SK-N-DZ (cell line): ENCODE measurements around the gene MAGEB17.

ENCODE experiments used
- DNase-seq: peaks from one replicate; pipeline ENCODE4 v3.0.0-alpha.2; 2015; ENCODE audit warnings: low spot score

MAGEB17 gene

DNA sequence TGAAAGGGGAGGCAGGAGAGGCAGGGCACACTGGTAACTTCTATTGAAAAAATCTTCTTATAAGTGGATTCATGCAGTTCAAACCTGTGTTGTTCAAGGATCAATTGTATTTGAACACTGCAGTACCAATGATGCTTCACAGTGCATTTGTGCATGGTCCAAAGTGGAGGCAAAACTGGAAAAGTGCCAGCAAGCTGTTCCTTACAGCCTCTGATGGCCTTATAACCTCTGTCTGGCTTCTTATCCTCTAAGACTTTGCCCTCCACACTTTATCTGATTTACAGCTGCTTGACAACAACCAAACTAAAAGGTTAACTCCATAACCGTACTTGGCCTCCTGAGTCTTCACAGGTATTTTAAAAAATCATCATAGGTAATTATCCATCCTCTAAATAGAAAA lies 40.4 kb downstream of the MAGEB17 start:
- DNase-seq: no peak

DNA sequence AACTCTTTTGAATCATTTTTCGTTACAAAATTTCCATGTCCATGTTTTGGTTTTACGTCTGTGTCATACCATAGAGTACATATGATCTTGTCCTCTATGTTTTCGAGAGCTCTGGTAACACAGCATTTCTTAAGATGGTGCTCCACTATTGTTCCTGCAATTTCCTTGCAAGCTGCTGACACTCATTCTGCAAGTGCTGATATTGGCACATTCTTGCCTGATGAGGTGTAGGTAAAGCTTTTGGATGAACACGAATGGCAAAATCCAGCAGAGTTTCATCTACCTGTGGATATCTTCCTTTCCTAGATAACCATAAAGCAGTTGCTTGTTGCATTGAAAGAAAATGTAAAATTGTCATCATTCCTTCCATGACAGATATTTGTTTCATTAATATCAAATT lies 41.3 kb downstream of the MAGEB17 start:
- no peak for DNase-seq

DNA sequence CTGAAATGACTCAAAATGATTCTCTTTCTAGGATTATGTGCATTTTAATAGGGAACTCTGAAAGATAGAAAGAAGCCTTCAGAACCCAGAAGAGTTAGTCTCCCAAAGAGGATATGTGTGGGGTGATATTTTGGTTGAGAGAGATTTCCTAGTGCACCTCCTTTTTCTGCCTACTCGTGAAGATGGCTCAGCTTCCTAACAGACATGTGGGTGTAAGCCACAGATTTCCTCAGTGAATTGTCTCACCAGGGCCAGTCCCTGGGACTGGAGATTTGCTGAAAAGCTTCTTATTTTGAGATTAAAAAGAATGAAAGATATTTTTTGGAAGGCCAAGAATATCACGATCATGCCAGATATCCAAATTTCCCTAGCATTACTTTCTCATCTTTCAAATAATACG lies 42.8 kb downstream of the MAGEB17 start:
- DNase-seq: no peak

DNA sequence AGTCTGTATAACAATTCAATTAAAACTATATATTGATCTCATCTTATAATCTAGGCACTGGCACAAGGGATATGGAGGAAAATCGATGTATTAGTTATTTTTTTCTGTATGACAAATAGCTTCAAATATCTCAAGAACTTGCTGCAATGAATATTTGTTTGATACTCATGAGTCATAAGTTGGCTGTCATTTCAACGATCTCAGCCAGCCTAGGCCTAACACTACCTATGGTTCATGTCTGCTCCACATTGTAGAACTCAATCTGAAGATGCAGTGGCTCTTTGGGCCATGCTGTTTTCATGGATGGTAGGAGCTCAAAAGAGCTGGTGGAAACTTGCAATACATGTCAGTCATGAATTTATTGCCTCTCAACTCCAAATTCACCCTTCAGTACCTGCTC lies 44.7 kb downstream of the MAGEB17 start:
- DNase-seq: no peak

DNA sequence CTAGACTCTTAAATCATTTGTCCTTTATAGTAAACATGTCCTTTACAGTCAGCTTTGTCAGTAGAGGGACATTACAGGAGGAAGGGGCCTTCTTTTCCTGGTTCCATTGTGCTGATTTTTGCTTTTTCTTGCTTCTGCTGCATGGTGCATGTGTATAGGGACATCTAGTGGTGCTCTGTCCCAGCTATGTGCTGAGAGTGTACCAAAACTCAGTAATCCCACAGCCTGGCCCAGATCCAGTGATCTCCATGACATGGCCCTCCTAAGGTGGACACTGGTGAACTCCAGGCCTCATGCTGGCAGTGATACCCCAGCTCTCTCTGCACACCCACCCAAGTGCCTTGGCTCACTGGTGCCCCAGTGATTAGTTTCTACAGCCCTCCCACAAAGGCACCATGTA lies 45.2 kb downstream of the MAGEB17 start:
- DNase-seq: peak; percentile 3

DNA sequence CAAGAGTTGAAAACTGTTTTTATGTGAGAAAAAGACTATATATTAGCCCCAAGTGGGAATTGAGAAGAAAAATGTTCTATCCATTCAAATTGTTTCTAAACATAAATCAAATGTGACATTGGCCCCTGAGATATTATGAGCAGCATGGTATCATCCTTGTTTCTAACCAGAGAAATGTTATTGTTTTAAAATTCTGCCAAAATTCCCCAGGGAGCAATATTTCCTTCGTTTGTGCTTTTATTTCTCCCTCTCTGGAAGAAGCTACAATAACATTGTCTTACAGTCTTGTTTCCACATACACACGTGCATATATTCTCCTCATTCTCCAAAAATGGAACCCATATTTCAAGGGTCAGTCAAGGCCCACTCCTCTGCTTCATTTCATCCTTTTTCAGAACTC lies 46.7 kb downstream of the MAGEB17 start:
- no peak for DNase-seq

DNA sequence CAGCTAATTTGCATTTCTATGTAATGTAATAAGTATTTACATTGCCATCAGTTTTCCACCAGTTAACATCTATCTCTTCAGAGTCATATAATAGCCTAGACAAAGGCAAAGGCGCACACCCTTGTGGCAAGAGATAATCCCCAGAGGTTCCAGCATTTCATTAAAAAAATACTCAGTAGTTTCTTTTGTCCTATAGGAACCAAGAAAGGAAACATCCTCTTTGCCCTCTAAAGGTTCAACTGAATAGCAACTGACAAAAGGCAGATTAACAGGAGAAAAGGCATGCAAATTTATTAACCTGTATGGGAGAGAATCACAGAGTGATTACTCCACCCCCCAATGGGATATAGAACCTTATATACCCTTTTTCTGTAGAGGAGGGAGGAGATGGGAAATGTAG lies 48.4 kb downstream of the MAGEB17 start:
- DNase-seq: no peak
